GM12878 (cell line): Measurements from ENCODE around the gene ZCCHC17. TPM values are rescaled to one million over a fixed set of nuclear protein-coding genes. Genes with fewer than 3 reads are reported as not detected.

Experiments used
- ATAC-seq: fragments of 200-7000 bp; cut with Tn5 transposase; 3 replicates; pipeline ENCODE4 v1.9.1; 2020; ENCODE audit warnings: mild to moderate bottlenecking, moderate library complexity
- BruUV-seq: library from RNA; stranded (reverse); fragments of 400-500 nt; replicated peaks from 2 replicates; lab custom pipeline; 2021; lab: Mats Ljungman, UMichigan
- CTCF ChIA-PET: fragments of 300-600 bp; sonication (Branson Sonifier 250); formaldehyde crosslinking; extraction: SDS; loops from one replicate; lab custom pipeline; 2021; ENCODE audit warnings: inconsistent platforms; lab: Yijun Ruan, JAX
- POLR2A ChIA-PET: fragments of 350-600 bp; formaldehyde crosslinking; extraction: SDS; loops from one replicate; lab custom pipeline; 2021; ENCODE audit warnings: inconsistent platforms; lab: Charles Lee
- RAD21 ChIA-PET: fragments of 300-600 bp; sonication (Branson Sonifier 250); formaldehyde crosslinking; loops from one replicate; lab custom pipeline; 2023; ENCODE audit warnings: antibody characterized with exemption; ENCODE audit not compliant: unreplicated experiment; lab: Charles Lee
- SMC1A ChIA-PET: fragments of 300-600 bp; sonication (Branson Sonifier 250); formaldehyde crosslinking; loops from one replicate; lab custom pipeline; 2023; ENCODE audit not compliant: unreplicated experiment, uncharacterized antibody; lab: Charles Lee
- DNase-seq: peaks from one replicate; pipeline ENCODE4 v3.0.0-alpha.2; 2011; ENCODE audit warnings: low read depth, low spot score
- FAIRE-seq: peaks from 3 replicates; lab custom pipeline; 2011; peaks lifted over from hg19 to GRCh38; lab: Jason Lieb, UNC
- H2AFZ ChIP-seq: 2 replicates; pipeline ENCODE4 v1.6.0; 2011; ENCODE audit warnings: low read depth, low read length, control low read depth; ENCODE audit not compliant: control insufficient read depth
- H3K27ac ChIP-seq: 2 replicates; pipeline ENCODE4 v1.5.1; 2011; ENCODE audit warnings: control low read depth; ENCODE audit not compliant: control insufficient read depth, insufficient read depth
- H3K27me3 ChIP-seq, 2 experiments: replicated peaks in 1 of 2; 2 replicates each; pipeline versions ENCODE4 v1.6.0 to v1.6.1; 2011; ENCODE audit warnings: low read length in 1 of 2; ENCODE audit not compliant: control insufficient read depth in 2 of 2, insufficient read depth in 2 of 2
- H3K36me3 ChIP-seq, 2 experiments: 2 replicates each; pipeline ENCODE4 v1.5.1; 2011; ENCODE audit warnings: low read length in 1 of 2; ENCODE audit not compliant: control insufficient read depth in 2 of 2, insufficient read depth in 2 of 2
- H3K4me1 ChIP-seq: 2 replicates; pipeline ENCODE4 v1.6.1; 2011; ENCODE audit warnings: mild to moderate bottlenecking, low read length, moderate library complexity, mixed read lengths; ENCODE audit not compliant: control insufficient read depth, insufficient read depth
- H3K4me2 ChIP-seq: 2 replicates; pipeline ENCODE4 v1.6.0; 2011; ENCODE audit warnings: control low read depth; ENCODE audit not compliant: control insufficient read depth, insufficient read depth
- H3K4me3 ChIP-seq: fragments of 200-600 bp; sonication (generic); 2 replicates; pipeline ENCODE4 v1.5.1; 2016
- H3K79me2 ChIP-seq: 2 replicates; pipeline ENCODE4 v1.6.0; 2011; ENCODE audit warnings: low read length; ENCODE audit not compliant: control insufficient read depth, insufficient read depth
- H3K9ac ChIP-seq: 2 replicates; pipeline ENCODE4 v1.8.0; 2011; ENCODE audit warnings: low read length, control low read depth, mixed read lengths; ENCODE audit not compliant: control insufficient read depth, insufficient read depth
- H3K9me3 ChIP-seq: replicated peaks from 3 replicates; pipeline ENCODE4 v1.5.1; 2011; ENCODE audit warnings: mild to moderate bottlenecking, low read length; ENCODE audit not compliant: control insufficient read depth, insufficient read depth
- H4K20me1 ChIP-seq: 2 replicates; pipeline ENCODE4 v1.6.0; 2011; ENCODE audit not compliant: control insufficient read depth, insufficient read depth
- EED ChIP-seq: sonication (generic); IDR thresholded peaks from 2 replicates; pipeline ENCODE4 v1.6.1; 2016; ENCODE audit warnings: antibody characterized with exemption, low read depth
- NFXL1 ChIP-seq: fragments of 450-650 bp; IDR thresholded peaks from 2 replicates; pipeline ENCODE4 v1.6.1; 2017; ENCODE audit warnings: antibody characterized with exemption, mild to moderate bottlenecking, borderline replicate concordance
- RELB ChIP-seq: fragments of 450-650 bp; IDR thresholded peaks from 2 replicates; pipeline ENCODE4 v1.6.1; 2017; ENCODE audit warnings: low read depth, mild to moderate bottlenecking, moderate library complexity
- SP1 ChIP-seq: IDR thresholded peaks from one replicate; pipeline ENCODE4 v1.6.1; 2011; ENCODE audit warnings: low read depth, low read length
- SPI1 ChIP-seq: IDR thresholded peaks from 2 replicates; pipeline ENCODE4 v1.6.1; 2011; ENCODE audit warnings: low read depth, mild to moderate bottlenecking, low read length, moderate library complexity, borderline replicate concordance; ENCODE audit not compliant: insufficient read depth
- SRF ChIP-seq, 2 experiments: IDR thresholded peaks; 2 replicates each; pipeline ENCODE4 v1.6.1; 2011; ENCODE audit warnings: low read depth in 2 of 2, low read length in 2 of 2, mild to moderate bottlenecking in 1 of 2, moderate library complexity in 1 of 2
- ZNF24 ChIP-seq: fragments of 450-650 bp; IDR thresholded peaks from 2 replicates; pipeline ENCODE4 v1.6.1; 2017; ENCODE audit warnings: antibody characterized with exemption, mild to moderate bottlenecking
- ZNF622 ChIP-seq: fragments of 450-650 bp; IDR thresholded peaks from 2 replicates; pipeline ENCODE4 v1.6.1; 2017; ENCODE audit warnings: mild to moderate bottlenecking, inconsistent platforms
- WGBS: methylation state at CpG from one replicate; pipeline ENCODE4 v1.1.6; 2016; ENCODE audit warnings: low lambda C conversion rate; ENCODE audit not compliant: insufficient replicate concordance, insufficient coverage; ENCODE audit errors: missing lambda C conversion rate; 5-methylcytosine and 5-hydroxymethylcytosine counted together
- in situ Hi-C: fragments of 300-500 bp; cut with MboI; formaldehyde crosslinking; loops from 9 replicates; pipeline ENCODE4 v1.14.3; 2018; ENCODE audit warnings: mixed read lengths
- intact Hi-C: fragments of 100-400 bp; cut with micrococcal nuclease; formaldehyde crosslinking; loops from one replicate; pipeline ENCODE4 v1.14.2; 2022; ENCODE audit not compliant: unreplicated experiment
- polyA plus RNA-seq, 11 experiments: library from polyadenylated mRNA; depleted of rRNA in 4 of 11; unstranded in 6 of 11; stranded (reverse) in 5 of 11; fragments of >200 nt; fragmentation: Nextera tagmentation in 4 of 11; fragmentation: Illumina TruSeq in 1 of 11; extraction: Ambion mirVana in 4 of 11; extraction: Trizol in 1 of 11; gene quantifications; 1 replicate in 1 of 11; 2 replicates in 10 of 11; pipeline versions ENCODE4 v1.2.1 to v1.2.3, GENCODE V29; 2011 to 2016; ENCODE audit warnings: inconsistent platforms in 2 of 11, missing spikeins in 2 of 11, low read depth in 1 of 11
- total RNA-seq, 4 experiments: library from RNA; depleted of rRNA in 3 of 4; stranded (reverse); fragments of >200 nt in 3 of 4; fragmentation: Illumina TruSeq in 1 of 4; extraction: Trizol in 1 of 4; gene quantifications; 2 replicates each; pipeline versions ENCODE4 v1.2.1 to v1.2.3, GENCODE V29; 2013 to 2021

ZCCHC17 gene
- total and polyA plus RNA-seq, 10 of the 15 experiments (the other 5 are each of a cell fraction or from before 2014, with no cell fraction given), result 22.3 to 86.3 (median 47.0) TPM

- no peak for DNase-seq
- Histone ChIP-seq H3K4me1 (no peaks in the 10 kb centered on the region), H3K27me3 (no peaks in the 10 kb centered on the region), H4K20me1 (no peaks in the 10 kb centered on the region), H3K4me3 (no peak overlapping the region), H3K9me3 (no peaks in the 10 kb centered on the region)
- no peak for FAIRE-seq
- ATAC-seq, result 0 out of 3 replicates have a peak, but pooled peaks have one; percentile 14
- CTCF ChIA-PET, result no interaction called here
- 2% methylated on average over 2 of the region's 2 CpGs for WGBS
- TF ChIP-seq ZNF622, result no peak
- no peak for TF ChIP-seq NFXL1
- peak; percentile 92 for TF ChIP-seq ZNF24
- TF ChIP-seq SP1, result no peak
- TF ChIP-seq SPI1, result no peak
- no peak for TF ChIP-seq EED
- no peak for TF ChIP-seq RELB
- no peak for TF ChIP-seq SRF (IDR thresholded peaks at IDR 0.05; ENCODE audit: low read depth in 2 of 2, low read length in 2 of 2)
- TF ChIP-seq, all 136 proteins: peak for 1
- no TSS peak for BruUV-seq
- Histone ChIP-seq H3K9ac (no peak overlapping the region), H2AFZ (no peak overlapping the region), H3K36me3 (no peaks in the 10 kb centered on the region), H3K4me2 (no peak overlapping the region), H3K27ac (no peak overlapping the region), H3K79me2 (no peaks in the 10 kb centered on the region)
- in situ Hi-C loops, result no loop called here
- POLR2A ChIA-PET, result no interaction called here
- intact Hi-C loops, result no loop called here
- RAD21 ChIA-PET, result interaction anchor here (0.7 to 1.0 kb wide), 2 partner anchors 22 to 148 kb away, joined by 3 read pairs; no protein-coding TSS in a partner anchor
- SMC1A ChIA-PET, result no interaction called here
Measured at GRCh38 chr1:31401241-31401640, 104.4 kb downstream of the ZCCHC17 start.
